Nephron (organoid): ENCODE results near the gene ENDOG.
A peak's percentile ranks its signal among the peaks of the same experiment; 100 is the strongest.

Experiments used
- H3K27ac Mint-ChIP-seq, 3 experiments: 2 replicates each; pipeline ENCODE4 v1.8.0; 2020; ENCODE audit warnings: mixed read lengths in 3 of 3, mild to moderate bottlenecking in 2 of 3, moderate library complexity in 1 of 3
- H3K27me3 Mint-ChIP-seq: 2 replicates; pipeline ENCODE4 v1.8.0; 2021; ENCODE audit warnings: low read depth, mild to moderate bottlenecking, moderate library complexity, mixed read lengths
- H3K36me3 Mint-ChIP-seq: 2 replicates; pipeline ENCODE4 v1.8.0; 2020; ENCODE audit warnings: low read depth, mixed read lengths
- H3K4me1 Mint-ChIP-seq: 2 replicates; pipeline ENCODE4 v1.8.0; 2020; ENCODE audit warnings: mixed read lengths
- H3K4me3 Mint-ChIP-seq, 3 experiments: 2 replicates each; pipeline ENCODE4 v1.8.0; 2020; ENCODE audit warnings: mild to moderate bottlenecking in 3 of 3, mixed read lengths in 3 of 3, moderate library complexity in 2 of 3
- H3K9me3 Mint-ChIP-seq: 2 replicates; pipeline ENCODE4 v1.8.0; 2020; ENCODE audit warnings: mixed read lengths
- TF ChIP-seq, protein P1 (sequence below), 3 experiments: fragments of 200-600 bp; sonication (generic); IDR thresholded peaks; one replicate each; pipeline ENCODE4 v1.5.0; 2021; ENCODE audit warnings: antibody characterized with exemption in 3 of 3; ENCODE audit not compliant: unreplicated experiment in 3 of 3

The ENDOG gene

DNA sequence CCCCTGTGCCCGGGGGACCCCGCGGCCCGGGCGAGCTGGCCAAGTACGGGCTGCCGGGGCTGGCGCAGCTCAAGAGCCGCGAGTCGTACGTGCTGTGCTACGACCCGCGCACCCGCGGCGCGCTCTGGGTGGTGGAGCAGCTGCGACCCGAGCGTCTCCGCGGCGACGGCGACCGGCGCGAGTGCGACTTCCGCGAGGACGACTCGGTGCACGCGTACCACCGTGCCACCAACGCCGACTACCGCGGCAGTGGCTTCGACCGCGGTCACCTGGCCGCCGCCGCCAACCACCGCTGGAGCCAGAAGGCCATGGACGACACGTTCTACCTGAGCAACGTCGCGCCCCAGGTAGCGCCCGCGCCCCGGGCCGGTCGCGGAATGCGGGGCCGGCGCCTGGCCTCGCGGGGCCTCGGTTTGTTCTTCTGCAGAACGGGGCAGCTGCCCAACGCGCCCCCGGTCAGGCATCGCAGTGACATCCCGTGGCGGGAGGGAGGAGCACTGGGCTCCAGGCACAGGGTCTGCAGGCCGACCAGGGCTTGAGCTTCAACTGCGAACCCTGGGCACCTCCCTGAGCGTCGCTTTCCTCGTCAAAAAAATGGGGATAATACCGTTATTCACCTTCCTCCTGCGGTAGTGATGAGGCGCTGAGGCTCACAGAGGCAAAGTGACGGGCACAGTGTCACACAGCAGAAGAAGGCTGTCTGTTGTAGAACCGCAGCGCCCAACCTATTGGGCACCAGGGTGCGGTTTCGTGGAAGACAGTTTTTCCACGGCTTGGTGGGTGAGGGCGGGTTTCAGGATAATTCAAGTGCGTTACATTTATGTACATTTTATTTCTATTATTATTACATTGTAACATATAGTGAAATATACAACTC, 777 bp downstream of the ENDOG start:
- H3K4me3 Mint-ChIP-seq = peak overlapping the region; percentile 81 to 91 (median 89)
- H3K4me1 Mint-ChIP-seq = peaks cover 7% of the 10 kb centered on the region
- H3K27me3 Mint-ChIP-seq = peaks cover 3% of the 10 kb centered on the region
- H3K36me3 Mint-ChIP-seq = peaks cover 8% of the 10 kb centered on the region
- H3K27ac Mint-ChIP-seq = peak overlapping the region in 2 of 3 experiments; percentile 23 to 34
- H3K9me3 Mint-ChIP-seq = no peaks in the 10 kb centered on the region
- TF ChIP-seq, protein P1, sequence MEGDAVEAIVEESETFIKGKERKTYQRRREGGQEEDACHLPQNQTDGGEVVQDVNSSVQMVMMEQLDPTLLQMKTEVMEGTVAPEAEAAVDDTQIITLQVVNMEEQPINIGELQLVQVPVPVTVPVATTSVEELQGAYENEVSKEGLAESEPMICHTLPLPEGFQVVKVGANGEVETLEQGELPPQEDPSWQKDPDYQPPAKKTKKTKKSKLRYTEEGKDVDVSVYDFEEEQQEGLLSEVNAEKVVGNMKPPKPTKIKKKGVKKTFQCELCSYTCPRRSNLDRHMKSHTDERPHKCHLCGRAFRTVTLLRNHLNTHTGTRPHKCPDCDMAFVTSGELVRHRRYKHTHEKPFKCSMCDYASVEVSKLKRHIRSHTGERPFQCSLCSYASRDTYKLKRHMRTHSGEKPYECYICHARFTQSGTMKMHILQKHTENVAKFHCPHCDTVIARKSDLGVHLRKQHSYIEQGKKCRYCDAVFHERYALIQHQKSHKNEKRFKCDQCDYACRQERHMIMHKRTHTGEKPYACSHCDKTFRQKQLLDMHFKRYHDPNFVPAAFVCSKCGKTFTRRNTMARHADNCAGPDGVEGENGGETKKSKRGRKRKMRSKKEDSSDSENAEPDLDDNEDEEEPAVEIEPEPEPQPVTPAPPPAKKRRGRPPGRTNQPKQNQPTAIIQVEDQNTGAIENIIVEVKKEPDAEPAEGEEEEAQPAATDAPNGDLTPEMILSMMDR (IDR thresholded peaks at IDR 0.05; ENCODE audit: unreplicated experiment in 3 of 3) = no peak

DNA sequence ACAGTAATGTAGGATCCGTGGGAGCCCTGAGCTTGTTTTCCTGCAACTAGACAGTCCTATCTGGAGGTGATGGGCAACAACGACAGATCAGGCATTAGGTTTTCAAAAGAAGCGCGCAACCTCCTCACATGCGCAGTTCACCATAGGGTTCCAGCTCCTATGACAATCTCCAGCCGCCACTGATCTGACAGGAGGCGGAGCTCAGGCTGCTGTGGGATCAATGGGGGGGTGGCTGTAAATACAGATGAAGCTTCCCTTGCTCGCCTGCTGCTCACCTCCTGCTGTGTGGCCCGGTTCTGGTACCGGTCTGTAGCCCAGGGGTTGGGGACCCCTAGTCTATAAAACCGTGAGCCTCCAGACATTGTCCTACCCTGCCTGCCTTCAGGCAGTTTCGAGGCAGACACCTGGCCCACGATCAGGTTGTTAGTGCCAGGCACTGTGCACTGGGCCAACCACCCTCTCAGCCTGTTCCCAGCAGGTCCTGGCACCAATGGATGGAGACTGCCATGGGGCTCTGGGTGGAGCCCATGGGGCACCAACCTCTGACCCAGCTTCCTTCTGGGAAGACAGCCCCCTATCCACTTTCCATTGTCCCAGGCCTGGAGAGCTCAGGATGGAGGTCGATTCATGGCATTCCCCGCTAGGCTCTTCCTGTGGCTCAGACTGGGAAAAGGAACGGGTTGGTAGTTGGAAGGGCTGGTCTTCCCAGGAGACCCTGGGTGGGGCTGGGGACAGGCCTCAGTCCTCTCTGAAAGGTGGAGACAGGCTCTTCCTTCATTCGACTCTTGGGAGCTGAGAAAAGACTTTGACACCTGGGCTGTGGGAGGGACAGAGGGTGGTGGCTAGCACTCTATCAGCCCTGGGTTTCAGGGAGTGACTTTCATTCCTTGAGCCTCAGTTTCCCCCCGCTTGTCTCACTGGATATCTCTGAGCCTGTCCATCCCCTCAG, 1.7 kb downstream of the ENDOG start:
- Mint-ChIP-seq H3K36me3 (peaks cover 12% of the 10 kb centered on the region), H3K27ac (peak overlapping the region in 1 of 3 experiments; percentile 23), H3K4me3 (peak overlapping the region; percentile 81 to 91 (median 89)), H3K9me3 (no peaks in the 10 kb centered on the region), H3K4me1 (peaks cover 7% of the 10 kb centered on the region), H3K27me3 (peaks cover 3% of the 10 kb centered on the region)
- TF ChIP-seq, protein P1 (IDR thresholded peaks at IDR 0.05; ENCODE audit: unreplicated experiment in 3 of 3) = no peak

DNA sequence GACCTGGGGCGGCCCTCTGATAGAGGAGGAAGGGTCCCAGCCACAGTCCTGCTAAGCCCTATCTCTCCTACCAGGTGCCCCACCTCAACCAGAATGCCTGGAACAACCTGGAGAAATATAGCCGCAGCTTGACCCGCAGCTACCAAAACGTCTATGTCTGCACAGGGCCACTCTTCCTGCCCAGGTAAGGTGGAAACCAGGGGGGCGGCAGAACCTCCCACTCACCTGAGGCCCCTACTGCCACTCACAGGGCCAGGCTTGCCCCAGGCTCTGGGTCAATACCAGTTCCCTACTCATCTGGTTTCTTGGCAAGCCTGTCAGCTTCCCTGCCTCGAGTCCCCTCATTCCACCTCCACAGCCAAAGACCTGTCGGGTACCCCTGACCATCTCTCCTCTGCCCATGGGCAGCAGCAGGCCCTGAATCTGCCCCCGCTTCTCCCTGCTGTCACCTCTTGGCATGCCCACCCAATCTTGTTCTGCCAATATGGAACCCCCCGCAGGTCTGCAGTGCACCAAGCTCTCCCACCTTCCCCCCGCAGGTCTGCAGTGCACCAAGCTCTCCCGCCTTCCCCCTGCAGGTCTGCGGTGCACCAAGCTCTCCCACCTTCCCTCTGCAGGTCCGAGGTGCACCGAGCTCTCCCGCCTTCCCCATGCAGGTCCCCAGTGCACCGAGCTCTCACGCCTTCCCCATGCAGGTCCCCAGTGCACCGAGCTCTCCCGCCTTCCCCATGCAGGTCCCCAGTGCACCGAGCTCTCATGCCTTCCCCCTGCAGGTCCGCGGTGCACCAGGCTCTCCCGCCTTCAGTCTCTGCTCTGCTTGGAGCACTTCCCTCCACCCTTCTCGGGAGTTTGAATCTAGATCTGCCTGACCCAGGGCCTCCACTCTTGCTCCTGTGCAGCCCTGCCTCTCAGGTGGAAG, 2.6 kb downstream of the ENDOG start:
- peaks cover 7% of the 10 kb centered on the region for H3K4me1 Mint-ChIP-seq
- no peaks in the 10 kb centered on the region for H3K27me3 Mint-ChIP-seq
- peaks cover 18% of the 10 kb centered on the region for H3K36me3 Mint-ChIP-seq
- no peak overlapping the region for H3K27ac Mint-ChIP-seq
- H3K4me3 Mint-ChIP-seq = peak overlapping the region; percentile 81 to 91 (median 89)
- TF ChIP-seq, protein P1 (IDR thresholded peaks at IDR 0.05; ENCODE audit: unreplicated experiment in 3 of 3) = no peak
- H3K9me3 Mint-ChIP-seq = no peaks in the 10 kb centered on the region

DNA sequence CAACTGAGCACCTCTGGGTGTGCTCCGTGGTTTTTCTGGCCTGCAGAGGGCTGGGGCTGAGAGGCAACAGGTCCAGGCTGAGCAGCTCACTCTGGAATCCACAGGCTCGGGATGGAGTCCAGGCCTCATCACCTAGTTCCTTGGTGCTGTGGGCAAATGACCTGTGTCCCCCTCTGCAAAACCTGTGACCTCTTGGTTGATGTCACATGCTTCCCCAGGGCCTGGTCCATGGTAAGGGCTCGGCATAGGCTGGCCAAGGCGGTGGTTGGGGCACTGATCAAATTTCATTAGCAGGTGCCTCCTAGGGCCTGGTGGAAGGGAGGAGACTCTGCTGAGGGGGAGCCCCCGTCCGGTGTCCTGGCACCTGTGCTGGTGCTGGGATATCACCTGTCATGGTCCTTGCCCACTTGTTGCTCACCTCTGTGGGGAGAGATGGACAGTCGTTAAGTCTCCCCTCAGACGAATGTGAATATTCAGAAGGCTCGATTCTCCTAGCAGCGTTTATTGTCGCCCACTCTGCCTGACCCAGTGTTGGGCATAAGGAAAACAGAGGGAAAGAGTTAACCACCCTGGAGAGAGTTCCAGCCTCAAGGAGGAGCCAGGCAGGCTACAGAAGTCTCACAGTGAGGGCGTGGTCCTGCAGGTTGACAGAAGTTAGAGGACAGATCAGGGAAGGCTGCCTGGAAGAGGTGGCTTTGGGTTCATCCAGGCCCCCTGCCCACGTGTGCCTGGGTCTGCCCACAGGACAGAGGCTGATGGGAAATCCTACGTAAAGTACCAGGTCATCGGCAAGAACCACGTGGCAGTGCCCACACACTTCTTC, 3.5 kb downstream of the ENDOG start:
- TF ChIP-seq, protein P1 (IDR thresholded peaks at IDR 0.05; ENCODE audit: unreplicated experiment in 3 of 3) = no peak
- Mint-ChIP-seq H3K27ac (no peak overlapping the region), H3K4me3 (peak overlapping the region in 1 of 3 experiments; percentile 81), H3K27me3 (no peaks in the 10 kb centered on the region), H3K4me1 (peaks cover 7% of the 10 kb centered on the region), H3K36me3 (peaks cover 18% of the 10 kb centered on the region), H3K9me3 (no peaks in the 10 kb centered on the region)
